HepG2 (cell line): Measurements from ENCODE around the gene KRTAP5-11. TPM values are rescaled to one million over a fixed set of nuclear protein-coding genes. Genes with fewer than 3 reads are reported as not detected.

Experiments
- ATAC-seq: fragments of 200-7000 bp; cut with Tn5 transposase; 3 replicates; pipeline ENCODE4 v1.9.1; 2020; ENCODE audit warnings: mild to moderate bottlenecking, moderate library complexity
- BruUV-seq: library from RNA; stranded (reverse); fragments of 400-500 nt; replicated peaks from 2 replicates; lab custom pipeline; 2021; lab: Mats Ljungman, UMichigan
- CTCF ChIA-PET: fragments of 300-600 bp; formaldehyde crosslinking; extraction: SDS; loops from one replicate; lab custom pipeline; 2021; ENCODE audit warnings: low total read pairs, inconsistent platforms, low intra/inter-chr PET ratio; lab: Yijun Ruan, JAX
- POLR2A ChIA-PET: fragments of 350-600 bp; sonication (Branson Sonifier 250); formaldehyde crosslinking; loops from one replicate; lab custom pipeline; 2020; ENCODE audit warnings: antibody characterized with exemption, inconsistent platforms; lab: Yijun Ruan, JAX
- DNase-seq: peaks from one replicate; pipeline ENCODE4 v3.0.0-alpha.2; 2015; ENCODE audit warnings: low spot score
- FAIRE-seq: peaks from 3 replicates; lab custom pipeline; 2011; peaks lifted over from hg19 to GRCh38; lab: Jason Lieb, UNC
- H2AFZ ChIP-seq: one replicate; pipeline ENCODE4 v1.6.1; 2011; ENCODE audit warnings: low read length, inconsistent platforms
- H3K27ac ChIP-seq: fragments of 300-600 bp; 3 replicates; pipeline ENCODE4 v1.8.0; 2011; ENCODE audit warnings: mixed run types, mild to moderate bottlenecking, mixed read lengths, low read length, inconsistent platforms; ENCODE audit not compliant: insufficient read depth; ENCODE audit errors: extremely low read length
- H3K27me3 ChIP-seq, 2 experiments: fragments of 200-600 bp in 1 of 2; 2 replicates in 1 of 2; 3 replicates in 1 of 2; pipeline versions ENCODE4 v1.6.0 to v1.8.0; 2011; ENCODE audit warnings: low read length in 2 of 2, mild to moderate bottlenecking in 2 of 2, moderate library complexity in 2 of 2, inconsistent platforms in 1 of 2; ENCODE audit not compliant: insufficient read depth in 2 of 2, control insufficient read depth in 1 of 2
- H3K36me3 ChIP-seq, 2 experiments: fragments of 200-600 bp in 1 of 2; replicated peaks in 1 of 2; 2 replicates in 1 of 2; 3 replicates in 1 of 2; pipeline versions ENCODE4 v1.5.1 to v1.8.0; 2011; ENCODE audit warnings: low read length in 2 of 2, inconsistent platforms in 1 of 2; ENCODE audit not compliant: insufficient read depth in 2 of 2, control insufficient read depth in 1 of 2
- H3K4me1 ChIP-seq: 2 replicates; pipeline ENCODE4 v1.5.1; 2012; ENCODE audit warnings: low read length, inconsistent platforms; ENCODE audit not compliant: insufficient read depth
- H3K4me2 ChIP-seq: 2 replicates; pipeline ENCODE4 v1.6.0; 2011; ENCODE audit warnings: low read depth, low read length, inconsistent platforms
- H3K4me3 ChIP-seq, 3 experiments: fragments of 200-600 bp in 1 of 3; sonication (generic), shearing (Covaris generic) in 1 of 3; replicated peaks in 1 of 3; 2 replicates each; pipeline ENCODE4 v1.5.1; 2011 to 2016; ENCODE audit warnings: low read length in 3 of 3, inconsistent platforms in 2 of 3, low read depth in 2 of 3, mild to moderate bottlenecking in 2 of 3, control low read depth in 1 of 3, mixed read lengths in 1 of 3; ENCODE audit not compliant: insufficient read depth in 1 of 3
- H3K79me2 ChIP-seq: one replicate; pipeline ENCODE4 v1.6.1; 2011; ENCODE audit warnings: low read length, inconsistent platforms; ENCODE audit not compliant: insufficient read depth
- H3K9ac ChIP-seq: 2 replicates; pipeline ENCODE4 v1.6.0; 2011; ENCODE audit warnings: mild to moderate bottlenecking, low read depth, low read length, inconsistent platforms; ENCODE audit not compliant: insufficient read depth
- H3K9me3 ChIP-seq: 2 replicates; pipeline ENCODE4 v1.5.1; 2012; ENCODE audit warnings: mild to moderate bottlenecking, low read length
- H4K20me1 ChIP-seq: 2 replicates; pipeline ENCODE4 v1.6.0; 2011; ENCODE audit warnings: inconsistent platforms, mild to moderate bottlenecking, low read length, moderate library complexity; ENCODE audit not compliant: insufficient read depth
- CCDC6 ChIP-seq: sonication (generic); formaldehyde crosslinking; IDR thresholded peaks from 2 replicates; pipeline ENCODE4 v1.8.1; 2022; ENCODE audit warnings: mild to moderate bottlenecking, missing genetic modification reagents, moderate library complexity
- HMGA1 ChIP-seq: sonication (generic); formaldehyde crosslinking; conservative IDR thresholded peaks from 2 replicates; pipeline ENCODE4 v1.4.0; 2020; ENCODE audit warnings: missing genetic modification reagents
- MBNL3 ChIP-seq: fragments of 250-450 bp; sonication (Bioruptor Pico); conservative IDR thresholded peaks from 2 replicates; pipeline ENCODE4 v1.8.0; 2022; ENCODE audit warnings: mild to moderate bottlenecking, inconsistent platforms
- NFKB2 ChIP-seq: sonication (generic); formaldehyde crosslinking; IDR thresholded peaks from 2 replicates; pipeline ENCODE4 v1.4.0; 2020; ENCODE audit warnings: missing genetic modification reagents, borderline replicate concordance
- PAXIP1 ChIP-seq: sonication (generic); formaldehyde crosslinking; conservative IDR thresholded peaks from 2 replicates; pipeline ENCODE4 v1.4.0; 2020; ENCODE audit warnings: mild to moderate bottlenecking, missing genetic modification reagents, moderate library complexity
- TFDP2 ChIP-seq: sonication (generic); formaldehyde crosslinking; IDR thresholded peaks from 2 replicates; pipeline ENCODE4 v1.4.0; 2020; ENCODE audit warnings: missing genetic modification reagents
- ZBTB8A ChIP-seq: sonication (generic); formaldehyde crosslinking; IDR thresholded peaks from 2 replicates; pipeline ENCODE4 v1.4.0; 2020; ENCODE audit warnings: mild to moderate bottlenecking, low read depth, missing genetic modification reagents, borderline replicate concordance
- ZNF281 ChIP-seq: sonication (generic); formaldehyde crosslinking; IDR thresholded peaks from 2 replicates; pipeline ENCODE4 v1.4.0; 2020; ENCODE audit warnings: missing genetic modification reagents, borderline replicate concordance
- ZNF609 ChIP-seq: sonication (generic); formaldehyde crosslinking; IDR thresholded peaks from 2 replicates; pipeline ENCODE4 v1.4.0; 2020; ENCODE audit warnings: mild to moderate bottlenecking, missing genetic modification reagents, borderline replicate concordance
- ZNF839 ChIP-seq: sonication (generic); formaldehyde crosslinking; IDR thresholded peaks from 2 replicates; pipeline ENCODE4 v1.4.0; 2020; ENCODE audit warnings: missing genetic modification reagents, mild to moderate bottlenecking, borderline replicate concordance
- WGBS: methylation state at CpG from one replicate; pipeline ENCODE4 v1.1.6; 2017; ENCODE audit warnings: low lambda C conversion rate; 5-methylcytosine and 5-hydroxymethylcytosine counted together
- in situ Hi-C: cut with HindIII; loops from 2 replicates; pipeline ENCODE4 v1.10.0; 2017; ENCODE audit warnings: low pct_unique_long_range_greater_than_20kb; ENCODE audit not compliant: extremely low pct_ligation_motif_present
- intact Hi-C: fragments of 100-400 bp; cut with micrococcal nuclease; formaldehyde crosslinking; loops from one replicate; pipeline ENCODE4 v1.10.0; 2022; ENCODE audit not compliant: unreplicated experiment
- polyA plus RNA-seq, 8 experiments: library from polyadenylated mRNA; depleted of rRNA in 3 of 8; stranded (reverse) in 7 of 8; unstranded in 1 of 8; fragments of >200 nt; fragmentation: Illumina TruSeq in 4 of 8; extraction: Trizol in 4 of 8; gene quantifications; 2 replicates each; pipeline versions ENCODE4 v1.2.1 to v1.2.3, GENCODE V29; 2011 to 2016; ENCODE audit warnings: low read depth in 4 of 8, missing spikeins in 1 of 8, mixed read lengths in 1 of 8; ENCODE audit not compliant: insufficient read depth in 1 of 8
- total RNA-seq, 5 experiments: library from RNA; depleted of rRNA; stranded (reverse); fragments of >200 nt; fragmentation: Illumina TruSeq; extraction: Trizol; gene quantifications; 2 replicates each; pipeline ENCODE4 v1.2.3, GENCODE V29; 2016; ENCODE audit warnings: low read depth in 1 of 5

Gene KRTAP5-11
- total and polyA plus RNA-seq, 2 of the 13 experiments (the other 11 are each of a cell fraction or from before 2014, with no cell fraction given), result not detected

GRCh38 chr11:71545405-71545966 lies 37.2 kb downstream of the KRTAP5-11 start:
- Histone ChIP-seq H3K36me3 (no peaks in the 10 kb centered on the region), H3K9ac (no peak overlapping the region), H3K4me2 (peak overlapping the region; percentile 67), H3K79me2 (no peaks in the 10 kb centered on the region), H3K9me3 (no peaks in the 10 kb centered on the region), H2AFZ (no peak overlapping the region), H3K27ac (peak overlapping the region; percentile 2), H3K27me3 (no peaks in the 10 kb centered on the region), H3K4me1 (peaks cover 96% of the 10 kb centered on the region), H4K20me1 (no peaks in the 10 kb centered on the region), H3K4me3 (peak overlapping the region in 1 of 3 experiments; percentile 18; a peak in 2 of 6 replicates)
- no TSS peak for BruUV-seq
- POLR2A ChIA-PET, result interaction anchor here (0.6 kb wide), 1 partner anchor 19 kb away, joined by 3 read pairs; the partner anchor contains the start of gene KRTAP5-7
- 50% methylated on average over 8 of the region's 12 CpGs for WGBS
- FAIRE-seq (no peak), DNase-seq (no peak), ATAC-seq (no peak)
- in situ Hi-C loops (no loop called here), intact Hi-C loops (no loop called here)
- CTCF ChIA-PET, result no interaction called here
- TF ChIP-seq ZNF609 (CRISPR knock-in tag) (0 out of 2 replicates have a peak, but pooled peaks have one; percentile 26), ZNF281 (CRISPR knock-in tag) (0 out of 2 replicates have a peak, but pooled peaks have one; percentile 20), HMGA1 (CRISPR knock-in tag) (no peak), ZBTB8A (CRISPR knock-in tag) (no peak), NFKB2 (CRISPR knock-in tag) (no peak), ZNF839 (no peak), CCDC6 (CRISPR knock-in tag) (no peak), TFDP2 (CRISPR knock-in tag) (peak; percentile 17; the same call in 1 of the 2 replicates), PAXIP1 (peak; percentile 65), MBNL3 (no peak)
